Liver (tissue), 9 donors: Measurements from ENCODE around the gene RELCH. TPM values are rescaled to one million over a fixed set of nuclear protein-coding genes. Genes with fewer than 3 reads are reported as not detected.

Experiments
- DNase-seq: peaks from one replicate; pipeline ENCODE4 v3.0.0-alpha.2; 2017; ENCODE audit warnings: low spot score
- H3K27ac ChIP-seq, 2 donors: one replicate each; pipeline ENCODE4 v1.7.0; 2013; ENCODE audit warnings: inconsistent platforms in 2 of 2, low read length in 2 of 2, control low read depth in 1 of 2, low read depth in 1 of 2, mild to moderate bottlenecking in 1 of 2
- H3K27me3 ChIP-seq, 4 donors: one replicate each; pipeline versions ENCODE4 v1.6.1 to v1.7.0; 2013; ENCODE audit warnings: low read length in 3 of 4, inconsistent platforms in 1 of 4, mild to moderate bottlenecking in 1 of 4, moderate library complexity in 1 of 4; ENCODE audit not compliant: control insufficient read depth in 4 of 4, insufficient read depth in 4 of 4
- H3K36me3 ChIP-seq, 4 donors: one replicate each; pipeline versions ENCODE4 v1.6.1 to v1.7.0; 2013; ENCODE audit warnings: low read length in 3 of 4, mild to moderate bottlenecking in 3 of 4, low read depth in 1 of 4, moderate library complexity in 1 of 4; ENCODE audit not compliant: control insufficient read depth in 4 of 4, insufficient read depth in 3 of 4
- H3K4me1 ChIP-seq, 4 donors: one replicate each; pipeline versions ENCODE4 v1.6.1 to v1.7.0; 2013; ENCODE audit warnings: low read length in 3 of 4, mild to moderate bottlenecking in 3 of 4, moderate library complexity in 1 of 4; ENCODE audit not compliant: control insufficient read depth in 4 of 4, insufficient read depth in 4 of 4
- H3K4me3 ChIP-seq, 3 donors: one replicate each; pipeline versions ENCODE4 v1.6.1 to v1.7.0; 2013; ENCODE audit warnings: low read length in 3 of 3, control low read depth in 1 of 3, low read depth in 1 of 3, mild to moderate bottlenecking in 1 of 3
- H3K9ac ChIP-seq, 2 donors: one replicate each; pipeline ENCODE4 v1.7.0; 2013; ENCODE audit warnings: low read length in 2 of 2, mild to moderate bottlenecking in 2 of 2, moderate library complexity in 2 of 2, control low read depth in 1 of 2, low read depth in 1 of 2
- H3K9me3 ChIP-seq, 4 donors: one replicate each; pipeline versions ENCODE4 v1.6.1 to v1.7.0; 2013; ENCODE audit warnings: low read length in 3 of 4; ENCODE audit not compliant: control insufficient read depth in 4 of 4
- EGR1 ChIP-seq, 2 donors: IDR thresholded peaks; 2 replicates each; pipeline ENCODE4 v1.6.1; 2016 to 2018; ENCODE audit warnings: antibody characterized with exemption in 2 of 2, low read depth in 2 of 2
- FOXA1 ChIP-seq: IDR thresholded peaks from 2 replicates; pipeline ENCODE4 v1.6.1; 2016; ENCODE audit warnings: antibody characterized with exemption
- FOXA2 ChIP-seq: IDR thresholded peaks from 2 replicates; pipeline ENCODE4 v1.6.1; 2016; ENCODE audit warnings: antibody characterized with exemption
- GABPA ChIP-seq, 2 donors: IDR thresholded peaks in 1 of 2; conservative IDR thresholded peaks in 1 of 2; 2 replicates each; pipeline ENCODE4 v1.6.1; 2016; ENCODE audit warnings: antibody characterized with exemption in 2 of 2, mild to moderate bottlenecking in 1 of 2, moderate library complexity in 1 of 2
- HNF4A ChIP-seq, 2 donors: conservative IDR thresholded peaks; 2 replicates each; pipeline ENCODE4 v1.6.1; 2016; ENCODE audit warnings: antibody characterized with exemption in 2 of 2, mild to moderate bottlenecking in 2 of 2
- HNF4G ChIP-seq: IDR thresholded peaks from 2 replicates; pipeline ENCODE4 v1.6.1; 2016; ENCODE audit warnings: antibody characterized with exemption
- JUND ChIP-seq, 2 donors: IDR thresholded peaks; 2 replicates each; pipeline ENCODE4 v1.6.1; 2016; ENCODE audit warnings: antibody characterized with exemption in 2 of 2
- NR2F2 ChIP-seq: IDR thresholded peaks from 2 replicates; pipeline ENCODE4 v1.6.1; 2016; ENCODE audit warnings: antibody characterized with exemption
- RAD21 ChIP-seq, 2 donors: IDR thresholded peaks; 2 replicates each; pipeline ENCODE4 v1.6.1; 2016; ENCODE audit warnings: antibody characterized with exemption in 2 of 2, mild to moderate bottlenecking in 2 of 2
- RXRA ChIP-seq, 2 donors: IDR thresholded peaks; 2 replicates each; pipeline ENCODE4 v1.6.1; 2017 to 2018; ENCODE audit warnings: antibody characterized with exemption in 2 of 2, mild to moderate bottlenecking in 1 of 2
- SP1 ChIP-seq: IDR thresholded peaks from 2 replicates; pipeline ENCODE4 v1.6.1; 2018; ENCODE audit warnings: antibody characterized with exemption, mild to moderate bottlenecking
- TAF1 ChIP-seq: conservative IDR thresholded peaks from 2 replicates; pipeline ENCODE4 v1.6.1; 2016; ENCODE audit warnings: antibody characterized with exemption, mild to moderate bottlenecking
- YY1 ChIP-seq: IDR thresholded peaks from 2 replicates; pipeline ENCODE4 v1.6.1; 2016; ENCODE audit warnings: antibody characterized with exemption, mild to moderate bottlenecking
- ZBTB33 ChIP-seq: IDR thresholded peaks from 2 replicates; pipeline ENCODE4 v1.6.1; 2016; ENCODE audit warnings: antibody characterized with exemption
- WGBS: extraction: QIAGEN DNeasy Blood & Tissue Kit; methylation state at CpG from one replicate; pipeline ENCODE4 v1.1.7; 2013; 5-methylcytosine and 5-hydroxymethylcytosine counted together
- polyA plus RNA-seq, 2 donors: library from polyadenylated mRNA; stranded (reverse) in 1 of 2; unstranded in 1 of 2; fragments of 200-250 nt in 1 of 2; fragments of >200 nt in 1 of 2; fragmentation: Nextera tagmentation in 1 of 2; extraction: Ambion mirVana in 1 of 2; gene quantifications; one replicate each; pipeline versions ENCODE4 v1.2.1 to v1.2.3, GENCODE V29; 2013 to 2015
- total RNA-seq, 2 donors: library from RNA; depleted of rRNA; stranded (reverse); fragments of >200 nt; gene quantifications; one replicate each; pipeline ENCODE4 v1.2.3, GENCODE V29; 2014
- TF ChIP-seq, protein P1 (sequence below): IDR thresholded peaks from 2 replicates; pipeline ENCODE4 v1.6.1; 2016; ENCODE audit warnings: antibody characterized with exemption
- TF ChIP-seq, protein P2 (sequence below): IDR thresholded peaks from 2 replicates; pipeline ENCODE4 v1.6.1; 2016; ENCODE audit warnings: antibody characterized with exemption, mild to moderate bottlenecking
- TF ChIP-seq, protein P3 (sequence below): IDR thresholded peaks from 2 replicates; pipeline ENCODE4 v1.6.1; 2016; ENCODE audit warnings: antibody characterized with exemption
- TF ChIP-seq, protein P4 (sequence below): fragments of 150-350 bp; IDR thresholded peaks from 2 replicates; pipeline ENCODE4 v1.5.1; 2017; ENCODE audit warnings: improper control_type of control experiment, low read depth, low read length; ENCODE audit not compliant: missing input control
- donor health status: healthy.
- donor health status: healthy.
- donor health status: healthy.
- donor health status: healthy.
- donor health status: healthy.

Gene RELCH
- total and polyA plus RNA-seq, 4 donors, result 4.3 to 21.7 (median 11.0) TPM

DNA sequence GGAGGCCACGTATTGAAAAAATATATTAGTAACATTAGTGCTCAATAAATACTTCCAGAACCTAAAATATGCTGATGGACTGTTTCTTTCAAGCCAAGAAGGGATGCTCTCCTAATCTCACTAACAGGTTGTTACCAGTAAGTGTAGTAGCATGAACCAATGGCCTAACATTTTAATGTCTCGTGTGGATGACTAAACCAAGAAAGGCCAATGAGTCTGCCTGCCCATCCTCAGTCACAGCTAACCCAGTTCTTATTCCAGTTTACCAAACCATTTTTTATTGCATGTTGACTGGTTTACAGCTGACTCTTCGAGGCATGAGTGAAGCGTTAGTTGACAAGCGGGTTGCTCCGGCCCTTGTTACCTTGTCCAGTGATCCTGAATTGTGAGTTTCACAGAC lies 93.0 kb downstream of the RELCH start:
- TF ChIP-seq NR2F2 (no peak), RAD21 (IDR thresholded peaks at IDR 0.05) (no peak), RXRA (IDR thresholded peaks at IDR 0.05) (no peak), FOXA1 (no peak), HNF4A (conservative IDR thresholded peaks at IDR 0.05) (no peak), EGR1 (IDR thresholded peaks at IDR 0.05; ENCODE audit: low read depth in 2 of 2) (no peak), JUND (IDR thresholded peaks at IDR 0.05) (no peak), HNF4G (no peak), FOXA2 (no peak), ZBTB33 (no peak), YY1 (no peak), TAF1 (no peak), SP1 (no peak), GABPA (IDR thresholded peaks at IDR 0.05 in 1 of 2, conservative IDR thresholded peaks at IDR 0.05 in 1 of 2) (no peak)
- TF ChIP-seq, protein P1, sequence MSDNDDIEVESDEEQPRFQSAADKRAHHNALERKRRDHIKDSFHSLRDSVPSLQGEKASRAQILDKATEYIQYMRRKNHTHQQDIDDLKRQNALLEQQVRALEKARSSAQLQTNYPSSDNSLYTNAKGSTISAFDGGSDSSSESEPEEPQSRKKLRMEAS, result no peak
- TF ChIP-seq, protein P2, sequence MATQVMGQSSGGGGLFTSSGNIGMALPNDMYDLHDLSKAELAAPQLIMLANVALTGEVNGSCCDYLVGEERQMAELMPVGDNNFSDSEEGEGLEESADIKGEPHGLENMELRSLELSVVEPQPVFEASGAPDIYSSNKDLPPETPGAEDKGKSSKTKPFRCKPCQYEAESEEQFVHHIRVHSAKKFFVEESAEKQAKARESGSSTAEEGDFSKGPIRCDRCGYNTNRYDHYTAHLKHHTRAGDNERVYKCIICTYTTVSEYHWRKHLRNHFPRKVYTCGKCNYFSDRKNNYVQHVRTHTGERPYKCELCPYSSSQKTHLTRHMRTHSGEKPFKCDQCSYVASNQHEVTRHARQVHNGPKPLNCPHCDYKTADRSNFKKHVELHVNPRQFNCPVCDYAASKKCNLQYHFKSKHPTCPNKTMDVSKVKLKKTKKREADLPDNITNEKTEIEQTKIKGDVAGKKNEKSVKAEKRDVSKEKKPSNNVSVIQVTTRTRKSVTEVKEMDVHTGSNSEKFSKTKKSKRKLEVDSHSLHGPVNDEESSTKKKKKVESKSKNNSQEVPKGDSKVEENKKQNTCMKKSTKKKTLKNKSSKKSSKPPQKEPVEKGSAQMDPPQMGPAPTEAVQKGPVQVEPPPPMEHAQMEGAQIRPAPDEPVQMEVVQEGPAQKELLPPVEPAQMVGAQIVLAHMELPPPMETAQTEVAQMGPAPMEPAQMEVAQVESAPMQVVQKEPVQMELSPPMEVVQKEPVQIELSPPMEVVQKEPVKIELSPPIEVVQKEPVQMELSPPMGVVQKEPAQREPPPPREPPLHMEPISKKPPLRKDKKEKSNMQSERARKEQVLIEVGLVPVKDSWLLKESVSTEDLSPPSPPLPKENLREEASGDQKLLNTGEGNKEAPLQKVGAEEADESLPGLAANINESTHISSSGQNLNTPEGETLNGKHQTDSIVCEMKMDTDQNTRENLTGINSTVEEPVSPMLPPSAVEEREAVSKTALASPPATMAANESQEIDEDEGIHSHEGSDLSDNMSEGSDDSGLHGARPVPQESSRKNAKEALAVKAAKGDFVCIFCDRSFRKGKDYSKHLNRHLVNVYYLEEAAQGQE, result no peak
- TF ChIP-seq, protein P3, sequence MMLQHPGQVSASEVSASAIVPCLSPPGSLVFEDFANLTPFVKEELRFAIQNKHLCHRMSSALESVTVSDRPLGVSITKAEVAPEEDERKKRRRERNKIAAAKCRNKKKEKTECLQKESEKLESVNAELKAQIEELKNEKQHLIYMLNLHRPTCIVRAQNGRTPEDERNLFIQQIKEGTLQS, result no peak
- TF ChIP-seq, protein P4, sequence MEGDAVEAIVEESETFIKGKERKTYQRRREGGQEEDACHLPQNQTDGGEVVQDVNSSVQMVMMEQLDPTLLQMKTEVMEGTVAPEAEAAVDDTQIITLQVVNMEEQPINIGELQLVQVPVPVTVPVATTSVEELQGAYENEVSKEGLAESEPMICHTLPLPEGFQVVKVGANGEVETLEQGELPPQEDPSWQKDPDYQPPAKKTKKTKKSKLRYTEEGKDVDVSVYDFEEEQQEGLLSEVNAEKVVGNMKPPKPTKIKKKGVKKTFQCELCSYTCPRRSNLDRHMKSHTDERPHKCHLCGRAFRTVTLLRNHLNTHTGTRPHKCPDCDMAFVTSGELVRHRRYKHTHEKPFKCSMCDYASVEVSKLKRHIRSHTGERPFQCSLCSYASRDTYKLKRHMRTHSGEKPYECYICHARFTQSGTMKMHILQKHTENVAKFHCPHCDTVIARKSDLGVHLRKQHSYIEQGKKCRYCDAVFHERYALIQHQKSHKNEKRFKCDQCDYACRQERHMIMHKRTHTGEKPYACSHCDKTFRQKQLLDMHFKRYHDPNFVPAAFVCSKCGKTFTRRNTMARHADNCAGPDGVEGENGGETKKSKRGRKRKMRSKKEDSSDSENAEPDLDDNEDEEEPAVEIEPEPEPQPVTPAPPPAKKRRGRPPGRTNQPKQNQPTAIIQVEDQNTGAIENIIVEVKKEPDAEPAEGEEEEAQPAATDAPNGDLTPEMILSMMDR, result no peak
- WGBS, result 89% methylated on average over 6 of the region's 6 CpGs
- Histone ChIP-seq H3K27ac (no peak overlapping the region), H3K27me3 (no peaks in the 10 kb centered on the region), H3K36me3 (peaks cover 3 to 12% (median 9%) of the 10 kb centered on the region in 4 donors), H3K9me3 (no peaks in the 10 kb centered on the region), H3K4me1 (peaks cover 0 to 5% (median 2%) of the 10 kb centered on the region in 4 donors), H3K9ac (no peak overlapping the region), H3K4me3 (no peak overlapping the region)
- no peak for DNase-seq
